HG02571 (cell line): Measurements from ENCODE around the gene ZFAND4.
A peak's percentile ranks its signal among the peaks of the same experiment; 100 is the strongest.
"Not testable (repeated sequence)": the region's sequence is repeated elsewhere in the genome, so short reads cannot be mapped to it uniquely, and the experiment has no call there.

Experiments used
- ATAC-seq: cut with Tn5 transposase; IDR thresholded peaks from one replicate; pipeline ENCODE4 v1.9.1; 2021; ENCODE audit warnings: mild to moderate bottlenecking, moderate library complexity; ENCODE audit not compliant: unreplicated experiment

Gene ZFAND4

GRCh38 chr10:45672181-45673073 is at the start of gene ZFAND4:
TSS of gene ZFAND4 (minus strand) at chr10:45672772. CDS start at chr10:45663725, 9,047 bp downstream.
- ATAC-seq = peak; percentile 94

GRCh38 chr10:45721503-45721902 is 48.9 kb upstream of the ZFAND4 start:
- not testable (repeated sequence) for ATAC-seq

- ATAC-seq = not testable (repeated sequence)
Measured at GRCh38 chr10:45717642-45718041, 45.1 kb upstream of the ZFAND4 start.

GRCh38 chr10:45717053-45717452 is 44.5 kb upstream of the ZFAND4 start:
- not testable (repeated sequence) for ATAC-seq

- ATAC-seq = not testable (repeated sequence)
Measured at GRCh38 chr10:45711223-45711622, 38.7 kb upstream of the ZFAND4 start.

- ATAC-seq = peak; percentile 91
Measured at GRCh38 chr10:45710200-45710796, 37.7 kb upstream of the ZFAND4 start.

- ATAC-seq = not testable (repeated sequence)
Measured at GRCh38 chr10:45678467-45678866, 5.9 kb upstream of the ZFAND4 start.

GRCh38 chr10:45675388-45675787 is 2.8 kb upstream of the ZFAND4 start:
- no peak for ATAC-seq

- ATAC-seq = no peak
Measured at GRCh38 chr10:45673074-45673648, 589 bp upstream of the ZFAND4 start.

- not testable (repeated sequence) for ATAC-seq
Measured at GRCh38 chr10:45671300-45671699, 1.3 kb downstream of the ZFAND4 start.

GRCh38 chr10:45669897-45670296 is 2.7 kb downstream of the ZFAND4 start:
- not testable (repeated sequence) for ATAC-seq

GRCh38 chr10:45660876-45661411 is 11.6 kb downstream of the ZFAND4 start:
- no peak for ATAC-seq

GRCh38 chr10:45657033-45657926 is 15.3 kb downstream of the ZFAND4 start:
- no peak for ATAC-seq

GRCh38 chr10:45655219-45655618 is 17.4 kb downstream of the ZFAND4 start:
- ATAC-seq = no peak

- not testable (repeated sequence) for ATAC-seq
Measured at GRCh38 chr10:45654753-45655141, 17.8 kb downstream of the ZFAND4 start.

GRCh38 chr10:45653454-45653853 is 19.1 kb downstream of the ZFAND4 start:
- ATAC-seq = peak; percentile 50

- ATAC-seq = no peak
Measured at GRCh38 chr10:45652511-45652910, 20.1 kb downstream of the ZFAND4 start.

- no peak for ATAC-seq
Measured at GRCh38 chr10:45649296-45649695, 23.3 kb downstream of the ZFAND4 start.

GRCh38 chr10:45647118-45647517 is 25.5 kb downstream of the ZFAND4 start:
- ATAC-seq = no peak

GRCh38 chr10:45646384-45647050 is 26.1 kb downstream of the ZFAND4 start:
- no peak for ATAC-seq
